Loucy (cell line): ENCODE measurements around the gene C8G.

Experiments
- H2AFZ ChIP-seq: fragments of 200-600 bp; sonication (generic); 2 replicates; pipeline ENCODE4 v1.6.0; 2016; ENCODE audit warnings: antibody characterized with exemption, mild to moderate bottlenecking, low read length, moderate library complexity
- H3F3A ChIP-seq: fragments of 200-600 bp; 2 replicates; pipeline ENCODE4 v1.6.0; 2016; ENCODE audit warnings: antibody characterized with exemption, low read depth, mild to moderate bottlenecking
- H3K27me3 ChIP-seq: fragments of 200-600 bp; sonication (generic); 2 replicates; pipeline ENCODE4 v1.6.1; 2014; ENCODE audit warnings: low read length, mild to moderate bottlenecking; ENCODE audit not compliant: insufficient read depth, poor library complexity, severe bottlenecking
- H3K36me3 ChIP-seq: fragments of 200-600 bp; sonication (generic); 2 replicates; pipeline ENCODE4 v1.6.1; 2016; ENCODE audit warnings: low read length; ENCODE audit not compliant: insufficient read depth
- H3K4me1 ChIP-seq: fragments of 200-600 bp; sonication (generic); 2 replicates; pipeline ENCODE4 v1.5.1; 2014; ENCODE audit warnings: low read length, mild to moderate bottlenecking; ENCODE audit not compliant: insufficient read depth, poor library complexity, severe bottlenecking
- H3K4me2 ChIP-seq: fragments of 200-600 bp; sonication (generic); 2 replicates; pipeline ENCODE4 v1.6.0; 2014; ENCODE audit warnings: antibody characterized with exemption, low read length, low read depth, mild to moderate bottlenecking; ENCODE audit not compliant: poor library complexity, severe bottlenecking
- H3K4me3 ChIP-seq: fragments of 200-600 bp; sonication (generic); 2 replicates; pipeline ENCODE4 v1.5.1; 2014; ENCODE audit warnings: low read length, mild to moderate bottlenecking, mixed read lengths; ENCODE audit not compliant: poor library complexity, severe bottlenecking
- H3K79me2 ChIP-seq: fragments of 200-600 bp; sonication (generic); 2 replicates; pipeline ENCODE4 v1.6.1; 2014; ENCODE audit warnings: low read length; ENCODE audit not compliant: insufficient read depth
- H3K9ac ChIP-seq: fragments of 200-600 bp; sonication (generic); 2 replicates; pipeline ENCODE4 v1.6.0; 2014; ENCODE audit warnings: mild to moderate bottlenecking, low read depth, low read length, moderate library complexity; ENCODE audit not compliant: poor library complexity, severe bottlenecking
- H3K9me2 ChIP-seq: fragments of 200-600 bp; sonication (generic); replicated peaks from 2 replicates; pipeline ENCODE4 v1.6.1; 2016; ENCODE audit warnings: low read depth, low read length, mixed read lengths
- H3K9me3 ChIP-seq: fragments of 200-600 bp; sonication (generic); 2 replicates; pipeline ENCODE4 v1.6.1; 2014; ENCODE audit warnings: mild to moderate bottlenecking, antibody characterized with exemption, low read length, low read depth; ENCODE audit not compliant: insufficient read depth
- H4K20me1 ChIP-seq: fragments of 200-600 bp; sonication (generic); 2 replicates; pipeline ENCODE4 v1.6.0; 2014; ENCODE audit warnings: antibody characterized with exemption, low read length, mild to moderate bottlenecking; ENCODE audit not compliant: insufficient read depth, poor library complexity, severe bottlenecking
- CTCF ChIP-seq: fragments of 200-600 bp; sonication (generic); conservative IDR thresholded peaks from 2 replicates; pipeline ENCODE4 v1.5.1; 2014; ENCODE audit warnings: mild to moderate bottlenecking, antibody characterized with exemption, low read length
- EZH2phosphoT487 ChIP-seq: fragments of 200-600 bp; IDR thresholded peaks from 2 replicates; pipeline ENCODE4 v1.6.1; 2018; ENCODE audit warnings: antibody characterized with exemption, mild to moderate bottlenecking, moderate library complexity, borderline replicate concordance

Gene C8G

GRCh38 chr9:136935651-136936050 is 9.4 kb upstream of the C8G start:
- Histone ChIP-seq H3K36me3 (peaks cover 4% of the 10 kb centered on the region; the same call in 1 of the 2 replicates), H2AFZ (no peak overlapping the region), H3K27me3 (no peaks in the 10 kb centered on the region), H3K4me1 (no peaks in the 10 kb centered on the region), H3K9me2 (no peaks in the 10 kb centered on the region), H3K9ac (no peak overlapping the region), H3K4me3 (no peak overlapping the region), H3K4me2 (no peak overlapping the region), H3F3A (no peaks in the 10 kb centered on the region), H4K20me1 (no peaks in the 10 kb centered on the region), H3K9me3 (no peaks in the 10 kb centered on the region), H3K79me2 (no peaks in the 10 kb centered on the region)
- TF ChIP-seq CTCF = no peak
- no peak for TF ChIP-seq EZH2phosphoT487

GRCh38 chr9:136936645-136937170 is 8.3 kb upstream of the C8G start:
- no peak overlapping the region for H2AFZ ChIP-seq
- TF ChIP-seq CTCF (no peak), EZH2phosphoT487 (no peak)
- no peaks in the 10 kb centered on the region for H3K4me1 ChIP-seq
- no peaks in the 10 kb centered on the region for H3F3A ChIP-seq
- peaks cover 15% of the 10 kb centered on the region; the same call in 1 of the 2 replicates for H3K36me3 ChIP-seq
- H3K27me3 ChIP-seq = no peaks in the 10 kb centered on the region
- no peaks in the 10 kb centered on the region for H3K9me3 ChIP-seq
- no peak overlapping the region for H3K4me3 ChIP-seq
- peaks cover 7% of the 10 kb centered on the region for H4K20me1 ChIP-seq
- H3K4me2 ChIP-seq = no peak overlapping the region
- no peak overlapping the region for H3K9ac ChIP-seq
- H3K79me2 ChIP-seq = peaks cover 1% of the 10 kb centered on the region; the same call in 1 of the 2 replicates
- H3K9me2 ChIP-seq = no peaks in the 10 kb centered on the region

- no peak overlapping the region for H2AFZ ChIP-seq
- H4K20me1 ChIP-seq = peaks cover 12% of the 10 kb centered on the region
- TF ChIP-seq EZH2phosphoT487 (no peak), CTCF (no peak)
- no peaks in the 10 kb centered on the region for H3K4me1 ChIP-seq
- no peaks in the 10 kb centered on the region for H3K27me3 ChIP-seq
- peaks cover 8% of the 10 kb centered on the region; the same call in 1 of the 2 replicates for H3K79me2 ChIP-seq
- no peaks in the 10 kb centered on the region for H3K9me3 ChIP-seq
- H3K9me2 ChIP-seq = no peaks in the 10 kb centered on the region
- no peak overlapping the region for H3K4me2 ChIP-seq
- H3K36me3 ChIP-seq = peaks cover 22% of the 10 kb centered on the region; the same call in 1 of the 2 replicates
- no peak overlapping the region for H3K4me3 ChIP-seq
- H3K9ac ChIP-seq = no peak overlapping the region
- no peaks in the 10 kb centered on the region for H3F3A ChIP-seq
These were observed 7.6 kb upstream of the C8G start for GRCh38 chr9:136937186-136938001.
